Inferior parietal cortex (tissue), 1 donor: Measurements from ENCODE around the gene KLF11.

ENCODE experiments used
- DNase-seq: peaks from one replicate; pipeline ENCODE4 v3.0.0-alpha.2; 2016; ENCODE audit errors: extremely low spot score

KLF11 gene

GRCh38 chr2:10063566-10063965 is 20.2 kb downstream of the KLF11 start:
- DNase-seq, result no peak

GRCh38 chr2:10064932-10065772 is 21.8 kb downstream of the KLF11 start:
- DNase-seq, result no peak

- no peak for DNase-seq
These were observed 22.4 kb downstream of the KLF11 start for GRCh38 chr2:10065773-10066055.

DNA sequence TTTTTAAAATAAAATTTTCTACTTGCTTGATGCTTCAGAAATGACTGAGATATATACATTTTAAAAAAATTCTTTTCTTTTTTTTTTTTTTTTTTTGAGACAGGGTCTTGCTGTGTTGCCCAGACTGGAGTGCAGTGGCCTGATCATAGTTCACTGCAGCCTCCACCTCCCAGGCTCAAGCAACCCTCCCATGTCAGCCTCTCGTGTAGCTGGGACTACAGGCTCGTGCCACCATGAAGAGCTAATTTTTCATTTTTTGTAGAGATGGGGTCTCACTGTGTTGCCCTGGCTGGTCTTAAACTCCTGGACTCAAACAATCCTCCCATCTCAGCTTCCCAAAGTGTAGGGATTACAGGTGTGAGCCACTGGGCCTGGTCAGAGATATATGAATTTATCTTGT is 24.0 kb downstream of the KLF11 start:
- DNase-seq, result no peak

DNA sequence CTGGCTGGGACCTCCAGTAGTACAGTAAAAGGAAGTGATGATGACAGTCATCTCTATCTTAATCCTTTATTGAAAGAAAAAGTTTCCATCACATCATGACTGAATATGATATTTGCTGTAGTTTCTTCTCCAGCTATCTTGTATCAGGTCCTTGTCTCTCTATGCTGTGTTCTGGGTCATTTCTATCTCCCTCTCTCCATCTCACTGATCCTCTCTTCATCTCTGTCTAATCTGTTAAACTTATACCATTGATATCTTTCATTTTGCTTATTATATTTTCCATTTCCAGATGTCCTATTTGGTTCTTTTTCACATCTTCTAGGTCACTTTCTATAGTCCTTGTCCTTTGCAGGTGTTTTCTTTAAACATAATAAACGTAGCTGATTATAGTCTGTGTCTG is 24.5 kb downstream of the KLF11 start:
- no peak for DNase-seq

GRCh38 chr2:10071176-10071575 is 27.8 kb downstream of the KLF11 start:
- DNase-seq, result no peak

DNA sequence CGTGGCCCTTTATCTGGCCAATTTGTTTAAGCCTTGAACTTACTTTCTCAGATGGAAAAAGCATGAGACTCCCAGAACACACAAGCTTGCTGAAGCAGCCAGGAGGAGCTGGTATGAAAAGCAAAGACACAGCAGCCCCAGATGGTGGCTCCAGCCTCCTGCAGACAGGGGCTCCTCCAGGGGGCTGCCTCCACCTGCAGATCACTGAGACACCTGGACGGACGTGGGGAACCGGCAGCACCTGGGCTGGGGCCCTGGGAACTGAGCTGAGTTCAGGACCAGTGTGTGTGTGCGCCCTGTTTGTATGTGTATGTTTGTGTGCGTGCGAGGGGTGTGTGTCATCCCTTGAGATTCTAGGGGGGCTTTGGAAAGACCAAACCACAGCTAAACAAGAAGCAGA is 28.2 kb downstream of the KLF11 start:
- DNase-seq, result no peak

DNA sequence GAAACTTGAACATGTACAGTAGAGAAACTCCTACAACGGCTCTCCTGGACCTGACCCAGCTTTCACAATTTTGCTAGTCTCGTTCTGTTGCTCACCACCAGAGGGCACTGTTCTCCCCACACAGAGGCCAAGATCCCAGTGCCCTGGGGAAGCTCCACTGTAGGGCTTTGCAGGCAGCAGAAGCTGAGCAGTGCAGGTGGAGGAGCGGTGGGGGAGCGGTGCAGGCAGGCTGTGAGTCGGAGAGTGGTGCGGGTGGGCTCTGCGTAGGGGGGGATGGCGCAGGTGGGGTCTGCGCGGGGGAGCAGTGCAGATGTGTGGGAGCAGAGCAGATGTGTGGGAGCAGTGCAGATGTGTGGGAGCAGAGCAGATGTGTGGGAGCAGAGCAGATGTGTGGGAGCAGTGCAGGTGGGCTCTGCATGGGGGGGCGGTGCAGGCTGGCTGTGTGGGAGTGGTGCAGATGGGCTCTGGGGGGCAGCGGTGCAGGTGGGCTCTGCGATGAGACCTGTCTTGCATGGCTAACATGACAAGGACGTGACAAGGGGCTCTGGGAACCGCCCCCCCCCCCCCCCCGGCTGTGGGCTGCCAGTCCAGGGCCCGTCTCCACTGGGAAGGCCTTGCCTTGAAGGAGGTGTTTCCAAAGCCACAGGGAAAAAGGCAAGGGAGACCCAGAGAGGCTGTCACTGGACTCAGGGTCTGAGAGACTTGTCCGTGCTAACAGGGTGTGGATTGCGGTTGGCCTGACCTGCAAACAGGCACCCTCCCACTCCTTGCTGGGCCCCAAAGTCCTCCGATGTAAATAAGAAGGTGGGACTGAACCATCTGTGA is 29.5 kb downstream of the KLF11 start:
- DNase-seq, result peak; percentile 88

DNA sequence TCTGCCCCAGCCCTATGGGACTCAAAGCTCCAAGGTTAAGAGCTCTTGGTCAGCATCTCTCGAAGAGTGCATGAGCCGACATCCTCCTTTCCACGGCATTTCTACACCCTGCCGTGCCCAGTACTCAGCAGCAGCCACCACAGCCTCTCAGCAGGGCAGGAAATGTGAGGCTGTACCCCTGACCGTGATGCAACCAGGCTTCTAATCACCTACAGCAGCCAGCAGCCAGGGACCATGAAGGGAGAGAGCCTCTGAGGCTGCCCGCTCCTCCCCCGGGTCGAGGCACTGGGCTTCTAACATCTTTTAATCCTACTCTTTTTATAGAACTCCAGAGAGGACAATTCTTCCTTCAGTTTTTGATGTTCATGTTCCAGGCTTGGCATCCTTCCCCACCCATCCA is 30.4 kb downstream of the KLF11 start:
- no peak for DNase-seq

GRCh38 chr2:10075101-10075500 is 31.8 kb downstream of the KLF11 start:
- no peak for DNase-seq

DNA sequence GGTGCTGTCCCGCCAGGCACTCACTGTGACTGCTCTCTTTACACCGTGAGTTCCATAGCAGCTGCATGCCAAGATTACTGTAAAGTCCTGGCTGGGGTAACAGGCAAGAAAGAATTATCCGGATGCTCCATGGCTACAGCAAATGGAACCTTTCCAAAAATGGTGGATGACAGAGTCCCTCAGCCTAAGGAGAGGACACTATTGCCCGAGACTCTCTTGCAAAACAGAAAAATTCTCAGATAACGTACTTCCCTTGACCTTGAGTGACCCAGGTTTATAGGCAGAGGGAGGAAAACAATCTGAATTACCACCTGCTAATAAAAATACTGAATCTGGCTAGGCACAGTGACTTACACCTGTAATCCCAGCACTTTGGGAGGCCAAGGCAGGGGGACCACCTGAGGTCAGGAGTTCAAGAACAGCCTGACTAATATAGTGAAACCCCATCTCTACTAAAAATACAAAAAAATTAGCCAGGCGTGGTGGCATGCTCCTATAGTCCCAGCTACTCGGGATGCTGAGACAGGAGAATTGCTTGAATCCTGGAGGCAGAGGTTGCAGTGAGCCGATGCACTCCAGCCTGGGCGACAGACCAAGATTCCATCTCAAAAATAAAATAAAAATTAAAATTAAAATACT is 32.3 kb downstream of the KLF11 start:
- no peak for DNase-seq

- no peak for DNase-seq
These were observed 33.2 kb downstream of the KLF11 start for GRCh38 chr2:10076511-10076910.

- no peak for DNase-seq
These were observed 33.7 kb downstream of the KLF11 start for GRCh38 chr2:10076988-10077527.

- DNase-seq, result no peak
These were observed 34.7 kb downstream of the KLF11 start for GRCh38 chr2:10078001-10078400.

DNA sequence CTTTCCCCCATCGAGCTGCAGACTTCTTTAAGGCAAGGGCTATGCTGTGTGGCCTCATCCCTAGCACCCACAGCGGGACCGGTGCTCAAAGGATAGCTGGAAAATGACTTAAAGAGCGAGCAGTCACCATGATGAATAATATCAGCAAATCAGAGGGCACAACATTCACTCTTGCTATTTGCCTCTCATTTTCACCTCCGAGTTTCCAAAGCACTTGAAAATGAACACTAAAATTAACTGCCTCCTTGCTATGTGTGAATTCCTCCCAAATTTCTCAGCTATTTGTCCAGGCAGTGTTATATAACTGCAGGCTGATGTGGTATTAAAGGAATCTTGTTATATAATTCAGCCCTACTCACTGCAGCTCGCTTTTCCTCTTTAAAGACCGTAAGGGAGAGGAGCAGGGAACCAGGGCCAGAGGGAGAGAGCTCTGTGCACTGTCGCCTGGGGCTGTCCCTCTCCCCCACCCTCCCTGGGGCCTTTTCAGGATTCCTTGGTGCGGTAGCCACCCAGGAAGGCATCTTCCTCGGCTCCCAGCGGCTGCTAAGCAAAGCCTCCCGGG is 35.4 kb downstream of the KLF11 start:
- DNase-seq, result peak; percentile 61

DNA sequence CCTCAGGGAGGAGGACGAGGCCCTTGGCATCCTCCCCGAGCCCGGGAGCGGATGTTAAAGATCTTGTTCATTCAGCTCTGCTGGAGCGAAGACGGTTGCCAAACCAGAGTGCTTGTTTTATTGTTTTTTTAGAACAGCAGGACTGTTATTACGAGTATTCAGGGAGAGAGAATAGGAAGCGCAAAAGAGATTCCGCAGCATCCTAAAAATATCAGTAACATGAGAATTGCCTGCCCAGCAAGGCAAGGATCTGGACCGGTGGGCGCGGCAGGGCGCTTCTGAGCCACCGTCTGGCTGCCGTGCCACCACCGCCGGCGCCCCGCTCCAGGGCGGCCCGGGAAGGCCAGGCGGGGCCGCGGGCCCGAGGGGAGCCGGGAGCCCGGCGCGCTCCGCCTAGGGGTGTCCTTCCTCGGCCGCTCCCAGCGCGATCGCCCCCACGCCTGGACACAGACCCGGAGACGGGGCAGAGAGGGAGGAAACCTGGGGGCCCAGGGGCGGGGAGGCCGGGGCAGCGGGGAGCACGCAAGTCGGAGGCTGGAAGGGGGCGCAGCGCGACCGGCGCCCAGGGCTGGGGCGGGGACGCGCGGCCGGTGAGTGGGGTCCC is 36.0 kb downstream of the KLF11 start:
- peak; percentile 60 for DNase-seq

- no peak for DNase-seq
These were observed 36.7 kb downstream of the KLF11 start, which contains the start of gene CYS1 for GRCh38 chr2:10079870-10080535. CYS1 (minus strand) TSS chr2:10080411; CDS start chr2:10080223, 188 bp downstream.

- DNase-seq, result no peak
These were observed 37.4 kb downstream of the KLF11 start for GRCh38 chr2:10080536-10081304.

DNA sequence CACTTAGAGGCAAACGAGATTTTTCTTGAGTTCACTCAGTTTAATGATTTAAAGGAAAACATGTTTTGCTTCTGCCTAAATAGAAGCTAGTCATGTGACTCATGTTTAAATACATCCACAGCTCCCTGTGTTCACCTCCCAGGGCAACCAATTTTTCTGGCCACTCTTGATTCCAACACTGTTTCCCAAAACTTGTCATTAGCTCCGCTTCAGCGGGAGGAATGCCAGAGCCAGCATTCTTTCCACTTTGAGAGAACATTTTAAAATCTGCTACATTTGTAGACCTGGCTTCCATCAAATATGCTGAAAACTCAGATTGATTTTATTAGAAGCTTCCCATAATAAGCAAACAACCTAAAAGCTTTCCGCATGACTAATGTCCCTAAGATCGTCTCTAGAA is 39.7 kb downstream of the KLF11 start:
- DNase-seq, result no peak

DNA sequence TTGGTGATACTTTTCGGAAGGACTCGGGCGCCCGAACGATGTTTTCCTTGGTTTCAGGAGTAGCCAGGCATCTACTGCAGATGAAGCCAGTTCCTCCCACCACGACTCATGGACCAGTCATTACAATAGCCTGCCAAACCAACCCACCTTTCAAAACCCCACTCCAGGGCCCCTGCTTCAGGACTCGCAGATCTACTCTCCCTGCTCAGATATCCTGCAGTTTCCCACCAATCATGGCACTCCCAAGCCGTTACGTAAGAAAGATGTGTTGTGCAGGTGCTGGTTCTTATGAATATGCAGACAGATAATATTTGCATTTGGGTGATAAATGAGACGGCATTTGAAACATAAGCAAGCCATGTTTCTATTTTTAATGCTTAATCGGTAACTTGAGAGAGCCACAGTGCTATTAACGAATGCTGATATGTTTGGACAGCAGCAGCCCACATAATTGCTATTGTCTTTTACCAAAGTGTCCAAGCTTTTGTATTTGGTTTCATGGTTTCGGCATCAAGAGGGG is 40.4 kb downstream of the KLF11 start:
- no peak for DNase-seq
